SKM-1 (cell line): Measurements from ENCODE around the gene PMVK.

Source experiments
- DNase-seq: peaks from one replicate; lab custom pipeline; 2025; ENCODE audit not compliant: unreplicated experiment; lab: John Stamatoyannopoulos, UW

The PMVK gene

DNA sequence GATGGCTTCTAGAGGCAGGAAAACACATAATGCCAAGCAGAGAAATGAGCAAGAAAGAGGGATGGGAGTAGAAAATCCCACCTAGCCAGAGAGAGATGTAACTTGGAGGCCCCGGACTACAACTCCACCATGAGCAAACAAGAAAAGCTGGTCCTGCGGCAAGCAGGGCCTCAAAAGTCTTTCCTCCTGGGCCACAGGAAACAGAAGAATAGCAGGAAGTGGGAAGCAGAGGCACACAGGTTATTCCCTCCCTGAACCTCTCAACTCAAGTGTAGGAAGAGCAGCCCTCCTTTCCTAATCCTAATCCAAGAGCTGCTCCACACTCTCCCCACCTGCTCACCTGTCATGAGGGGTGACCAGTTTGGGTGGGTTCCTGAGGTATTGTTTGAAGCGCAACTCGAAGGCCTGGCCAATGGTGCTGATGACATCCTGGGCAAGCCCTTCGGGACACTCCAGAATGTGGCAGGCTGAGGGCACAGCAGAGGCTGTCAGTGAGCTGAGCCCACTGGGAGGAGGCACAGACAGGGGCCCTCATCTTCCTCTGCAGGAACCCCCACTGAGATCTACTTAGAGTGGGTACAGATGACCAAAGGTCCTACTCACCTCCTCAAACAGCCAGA lies 30.9 kb upstream of the PMVK start:
- DNase-seq: no peak

DNA sequence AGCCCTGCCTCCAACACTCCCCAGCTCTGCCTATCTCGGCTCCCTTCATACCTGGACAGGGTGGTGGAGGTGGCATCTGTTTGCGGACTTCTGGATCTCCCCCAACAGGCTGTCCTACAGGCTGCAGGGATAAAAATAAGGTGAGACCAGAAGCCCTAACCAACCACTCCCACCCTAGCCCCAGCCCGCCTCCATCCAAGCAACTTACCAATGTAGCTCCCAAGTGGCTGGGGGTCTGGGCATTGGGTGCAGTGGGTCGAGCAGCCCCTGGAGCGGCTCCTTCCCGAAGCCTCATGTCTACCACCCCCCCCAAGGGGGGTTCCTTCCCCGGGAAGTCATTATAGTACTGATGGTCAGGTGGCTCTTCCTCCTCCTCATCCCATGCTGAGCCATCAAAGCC lies 29.6 kb upstream of the PMVK start:
- no peak for DNase-seq

DNA sequence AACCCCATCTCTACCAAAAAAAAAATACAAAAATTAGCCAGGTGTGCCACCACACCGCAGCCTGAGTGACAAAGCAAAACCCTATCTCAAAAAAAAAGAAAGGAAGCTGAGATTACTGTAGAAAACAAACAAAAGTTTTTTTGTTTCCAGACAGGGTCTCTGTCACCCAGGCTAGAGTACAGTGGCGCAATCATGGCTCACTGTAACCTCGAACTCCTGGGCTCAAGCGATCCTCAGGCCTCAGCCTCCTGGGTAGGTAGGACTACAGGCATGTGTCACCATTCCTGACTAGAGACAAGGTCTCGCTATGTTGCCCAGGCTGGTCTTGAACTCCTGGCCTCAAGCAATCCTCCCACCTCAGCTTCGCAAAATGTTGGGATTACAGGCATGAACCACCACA lies 27.8 kb upstream of the PMVK start:
- DNase-seq: no peak

DNA sequence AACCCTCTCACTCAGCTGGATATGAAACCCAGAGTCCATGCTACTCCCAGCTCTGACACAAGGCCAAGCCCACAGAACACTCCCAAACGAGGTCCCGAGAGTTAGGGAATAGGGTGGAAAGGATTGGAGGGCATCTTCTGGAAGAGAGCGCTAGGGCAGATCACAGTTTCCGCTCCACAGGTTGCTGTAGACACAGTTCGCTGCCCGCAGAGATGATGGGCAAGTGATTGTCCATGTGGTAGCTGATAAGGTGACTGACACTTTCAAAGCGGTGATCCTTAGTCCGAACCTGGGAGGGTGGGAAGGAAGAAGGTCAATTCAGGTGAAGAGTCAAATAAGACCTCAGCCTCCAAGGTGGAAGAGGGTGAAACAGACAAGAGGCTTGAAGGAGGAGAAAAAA lies 27.1 kb upstream of the PMVK start:
- DNase-seq: no peak

GRCh38 chr1:154962795-154963330 lies 26.3 kb upstream of the PMVK start:
- no peak for DNase-seq

DNA sequence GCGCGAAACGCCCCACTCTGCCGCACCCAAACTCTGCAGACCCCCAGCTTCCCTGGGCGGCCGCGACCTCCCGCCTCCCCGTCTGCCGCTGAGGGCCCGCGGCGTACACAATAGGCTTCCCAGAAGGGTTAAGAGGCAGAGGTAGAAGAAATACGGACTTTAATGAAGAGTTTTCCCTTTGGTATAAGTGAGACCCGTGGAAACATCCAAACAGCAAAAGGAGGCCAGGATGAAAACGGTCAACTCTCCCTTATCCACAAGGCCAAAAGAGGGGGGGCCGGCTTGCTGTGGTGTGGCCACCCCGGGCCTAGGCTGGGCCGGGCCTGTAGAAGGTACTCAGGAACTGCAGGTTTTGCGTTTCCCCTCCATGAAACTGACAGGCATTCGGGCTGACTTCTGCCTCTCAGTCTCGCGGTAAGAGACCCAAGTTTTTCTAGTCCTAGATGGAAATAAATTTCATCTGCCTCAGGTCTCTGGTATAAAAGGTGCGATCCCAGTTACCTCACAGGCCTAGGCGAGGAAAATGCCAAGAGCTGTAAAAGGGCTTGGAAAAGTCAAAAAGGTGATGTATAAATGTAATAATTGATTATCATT lies 25.7 kb upstream of the PMVK start:
- DNase-seq: no peak

DNA sequence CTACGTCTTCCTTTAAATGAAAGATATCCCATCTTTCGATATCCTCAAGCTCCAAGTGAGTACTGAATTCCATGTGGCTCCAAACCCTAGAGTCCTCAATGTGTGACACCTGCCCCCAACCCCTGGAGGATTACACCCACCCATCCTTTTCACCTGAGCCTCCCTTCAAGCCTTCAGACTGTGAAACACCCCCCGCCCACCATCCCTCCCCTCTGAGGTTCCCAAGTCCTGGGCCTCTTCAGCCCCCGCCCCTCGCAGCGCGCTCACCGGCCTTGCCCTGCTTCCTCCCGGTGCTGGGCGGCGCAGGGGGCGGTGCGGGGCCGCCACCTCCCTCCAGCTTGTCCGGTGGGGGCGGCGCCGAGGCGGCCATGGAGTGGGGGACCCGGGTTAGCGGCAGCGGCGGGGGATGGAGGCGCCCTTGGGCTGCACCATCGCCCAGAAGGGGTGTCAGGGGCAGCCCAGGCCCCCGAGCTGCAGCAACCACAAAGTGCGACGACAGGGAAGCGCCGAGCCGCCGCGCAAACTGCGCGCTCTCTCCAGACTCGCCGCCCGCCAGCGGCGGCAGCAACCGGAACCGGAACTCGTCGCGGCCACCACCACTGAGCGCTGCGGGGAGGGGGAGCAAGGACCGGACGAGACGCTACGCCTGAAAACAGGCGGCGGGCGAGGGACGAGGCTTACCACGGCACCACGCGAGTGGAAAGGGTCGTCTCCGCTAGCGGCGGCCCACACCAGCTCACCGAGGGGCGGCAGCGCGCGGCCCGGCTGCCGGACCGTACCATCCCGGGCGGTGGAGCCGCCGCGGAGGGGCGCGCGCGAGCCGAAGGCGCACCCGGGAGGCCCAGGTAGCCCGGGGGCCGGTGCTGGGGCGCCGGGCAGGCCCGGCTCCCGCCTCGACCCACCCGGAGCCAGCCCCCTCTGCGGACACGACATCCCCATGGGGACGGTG lies 25.0 kb upstream of the PMVK start, which contains the start of gene PYGO2:
PYGO2 (minus strand) TSS at position 576 of the 949 bp plus-strand sequence; CDS start at position 370, 206 bp downstream.
- peak; percentile 59 for DNase-seq

DNA sequence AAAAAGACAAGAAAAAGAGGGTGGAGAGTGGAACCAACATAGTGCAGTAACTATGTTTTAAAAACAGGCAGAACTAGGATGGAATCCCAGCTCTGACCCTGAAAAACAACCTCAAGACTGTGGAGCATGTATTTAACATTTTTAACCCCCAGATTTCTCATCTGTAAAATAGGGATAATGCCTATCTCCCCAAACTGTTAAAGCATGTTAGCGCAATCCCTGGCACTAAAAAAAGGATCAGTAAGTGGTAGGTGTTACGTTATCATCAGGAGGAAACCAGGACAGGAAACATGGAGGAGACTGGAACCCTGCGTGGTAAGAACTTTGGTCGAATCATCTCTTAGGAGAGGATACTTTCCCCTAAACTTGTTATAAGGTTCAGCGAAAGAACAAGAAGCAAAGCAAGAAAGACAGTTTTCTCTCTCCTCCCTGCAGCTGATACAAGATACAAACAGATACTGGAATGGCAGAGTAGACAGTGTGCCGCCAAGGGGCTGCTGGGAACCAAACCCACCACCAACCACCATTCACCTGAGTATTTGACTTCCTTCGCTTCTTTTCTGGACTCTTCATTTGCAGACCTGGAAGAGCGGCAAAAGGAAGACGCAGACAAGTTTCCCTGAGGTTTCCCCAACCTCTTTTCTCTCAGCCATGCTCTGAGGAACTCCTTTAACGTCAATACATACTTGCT lies 24.1 kb upstream of the PMVK start:
- no peak for DNase-seq

- DNase-seq: no peak
Measured at GRCh38 chr1:154959426-154959780, 22.9 kb upstream of the PMVK start.

DNA sequence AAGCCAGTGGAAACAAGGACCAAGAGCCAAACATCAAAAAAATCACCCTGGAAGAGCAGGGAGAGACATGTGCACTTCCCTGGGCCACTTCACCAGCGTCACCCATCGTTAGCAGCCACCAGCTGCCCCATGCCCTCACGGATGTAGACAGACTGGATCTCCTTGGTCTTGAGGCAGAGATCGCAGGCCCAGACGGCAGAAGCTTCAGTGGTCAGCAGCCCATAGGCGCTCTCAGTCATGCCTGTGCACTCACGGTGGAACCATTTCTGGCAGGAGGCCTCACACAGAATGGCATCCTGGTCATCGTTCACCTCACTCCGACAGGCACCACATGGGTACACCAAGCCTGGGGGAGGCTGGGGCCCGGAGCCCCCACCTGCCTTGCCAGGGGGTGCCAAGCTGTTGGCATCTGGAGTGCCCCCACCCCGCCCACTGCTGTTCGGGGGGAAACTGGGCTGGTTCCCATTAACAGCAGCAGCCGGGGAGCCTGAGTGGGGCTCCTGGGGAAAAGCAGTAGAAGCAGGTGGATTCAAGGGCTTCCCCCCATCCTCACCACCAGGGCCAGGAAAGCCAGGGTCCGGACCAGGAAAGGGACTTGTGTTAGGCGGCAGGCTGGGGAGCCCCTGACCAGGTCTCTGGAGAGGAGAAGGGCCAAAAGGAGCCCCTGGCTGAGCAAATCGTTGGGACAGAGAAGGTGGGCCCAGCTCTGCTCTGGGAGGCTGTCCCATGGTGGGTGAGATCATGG lies 22.3 kb upstream of the PMVK start:
- DNase-seq: no peak

DNA sequence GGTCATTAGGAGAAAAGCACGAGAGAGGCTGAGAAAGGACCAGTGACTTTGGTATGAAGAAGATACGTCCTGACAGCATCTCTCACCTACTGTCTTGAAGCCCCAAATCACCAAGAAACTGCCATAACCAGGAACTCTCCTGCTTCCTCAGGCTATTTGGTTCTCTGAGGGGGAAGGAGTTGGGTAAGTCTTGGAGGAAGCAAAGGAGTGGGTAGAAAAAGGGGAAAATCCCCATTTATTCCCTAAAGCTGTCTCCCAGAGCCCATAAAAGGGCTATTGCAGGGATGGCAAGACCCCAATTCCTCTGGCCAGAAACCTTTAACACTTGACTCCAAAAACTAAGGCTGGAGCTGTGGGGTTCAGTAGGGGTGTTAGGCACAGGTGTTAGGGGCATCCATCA lies 21.5 kb upstream of the PMVK start:
- no peak for DNase-seq

GRCh38 chr1:154957091-154957657 lies 20.7 kb upstream of the PMVK start:
- no peak for DNase-seq

GRCh38 chr1:154956544-154956941 lies 20.0 kb upstream of the PMVK start:
- DNase-seq: no peak

DNA sequence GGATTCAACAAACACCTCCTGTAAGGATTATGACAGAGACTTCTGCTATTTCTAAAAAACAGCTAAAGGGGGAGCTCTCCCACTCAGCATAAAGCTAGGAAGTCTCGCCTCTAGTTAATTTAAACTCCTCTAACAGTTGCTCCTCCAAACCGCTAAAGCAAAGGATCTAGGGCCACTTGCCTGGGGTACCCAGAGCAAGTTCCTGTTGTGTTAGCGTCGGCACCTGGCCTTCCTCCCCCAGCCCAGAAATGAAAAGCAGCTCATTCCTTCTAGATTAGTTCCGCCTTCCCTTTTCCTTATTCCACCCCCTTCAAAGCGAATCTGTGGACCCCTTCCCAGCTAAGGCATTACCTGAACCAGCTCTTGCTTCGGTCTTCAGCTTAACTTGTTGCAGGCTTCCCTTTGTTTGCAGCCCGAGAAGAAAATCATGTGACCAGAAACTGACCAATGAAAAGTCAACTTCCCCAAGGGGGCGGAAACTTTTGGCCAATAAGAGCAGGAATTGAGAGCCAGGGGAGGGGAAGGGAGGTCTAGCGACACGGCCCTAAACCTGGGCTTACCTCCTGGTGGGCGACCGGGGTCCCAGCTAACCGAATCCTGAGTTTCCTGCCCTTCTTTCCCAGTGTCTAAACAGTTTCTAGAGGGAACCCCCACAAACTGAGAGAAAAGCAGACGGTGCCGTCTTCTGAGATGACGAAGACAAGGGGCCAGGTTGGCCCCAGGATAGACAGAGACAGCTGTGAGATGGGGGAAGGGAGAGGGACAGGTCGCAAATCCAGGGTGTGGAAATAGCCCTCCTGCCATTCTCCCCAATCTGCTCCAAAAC lies 19.4 kb upstream of the PMVK start, which contains the start of gene PBXIP1:
PBXIP1 (minus strand) TSS at position 382 of the 826 bp plus-strand sequence. CDS start 2,378 bp downstream, outside the sequence.
- DNase-seq: peak; percentile 86

GRCh38 chr1:154955039-154955717 lies 18.7 kb upstream of the PMVK start:
- no peak for DNase-seq

- no peak for DNase-seq
Measured at GRCh38 chr1:154954541-154954940, 18.0 kb upstream of the PMVK start.

- DNase-seq: no peak
Measured at GRCh38 chr1:154953611-154954038, 17.1 kb upstream of the PMVK start.

DNA sequence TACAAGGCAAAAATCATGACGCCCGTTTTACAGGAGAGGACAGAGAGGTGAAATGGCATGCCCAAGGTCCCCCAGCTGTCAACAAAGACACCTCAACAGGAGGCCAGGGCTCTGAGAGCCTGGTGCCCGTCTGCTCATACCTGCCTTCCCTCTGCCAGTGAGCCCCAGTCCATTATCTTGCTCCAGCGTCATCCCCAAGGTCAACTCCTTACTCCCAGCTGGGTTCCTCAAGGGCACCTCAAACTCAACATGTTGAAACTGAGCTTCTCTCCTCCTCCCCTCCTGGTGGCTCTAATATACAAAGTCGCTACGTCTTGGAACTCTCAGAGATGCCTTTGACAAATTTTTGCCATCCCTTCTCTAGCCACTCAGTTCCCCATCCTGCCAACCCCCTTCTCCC lies 16.1 kb upstream of the PMVK start:
- DNase-seq: no peak
